ENCODE data around the gene TBC1D22B.

GRCh38 chr6:37279366-37280134, 22.0 kb downstream of the TBC1D22B start:
- TF ChIP-seq CTCF (IDR thresholded peaks at IDR 0.05) (no peak), EP300 (IDR thresholded peaks at IDR 0.05) (no peak)
